Fibroblast of villous mesenchyme (primary cell): Measurements from ENCODE around the gene ACOX3. TPM values are rescaled to one million over a fixed set of nuclear protein-coding genes. Genes with fewer than 3 reads are reported as not detected.

Experiments
- DNase-seq: peaks from one replicate; pipeline ENCODE4 v3.0.0-alpha.2; 2010; ENCODE audit warnings: low read depth
- H3K4me3 ChIP-seq: 2 replicates; pipeline ENCODE4 v1.5.1; 2011; ENCODE audit warnings: low read depth, mild to moderate bottlenecking, low read length
- total RNA-seq: library from RNA; depleted of rRNA; stranded (reverse); fragments of >200 nt; gene quantifications from 2 replicates; pipeline ENCODE4 v1.2.3, GENCODE V29; 2012
- TF ChIP-seq, protein P1 (sequence below): IDR thresholded peaks from 2 replicates; pipeline ENCODE4 v1.5.1; 2012; ENCODE audit warnings: low read depth, mild to moderate bottlenecking, low read length; ENCODE audit not compliant: insufficient read depth

ACOX3 gene
- total RNA-seq, 1 donor: 26.8 TPM

- TF ChIP-seq, protein P1, sequence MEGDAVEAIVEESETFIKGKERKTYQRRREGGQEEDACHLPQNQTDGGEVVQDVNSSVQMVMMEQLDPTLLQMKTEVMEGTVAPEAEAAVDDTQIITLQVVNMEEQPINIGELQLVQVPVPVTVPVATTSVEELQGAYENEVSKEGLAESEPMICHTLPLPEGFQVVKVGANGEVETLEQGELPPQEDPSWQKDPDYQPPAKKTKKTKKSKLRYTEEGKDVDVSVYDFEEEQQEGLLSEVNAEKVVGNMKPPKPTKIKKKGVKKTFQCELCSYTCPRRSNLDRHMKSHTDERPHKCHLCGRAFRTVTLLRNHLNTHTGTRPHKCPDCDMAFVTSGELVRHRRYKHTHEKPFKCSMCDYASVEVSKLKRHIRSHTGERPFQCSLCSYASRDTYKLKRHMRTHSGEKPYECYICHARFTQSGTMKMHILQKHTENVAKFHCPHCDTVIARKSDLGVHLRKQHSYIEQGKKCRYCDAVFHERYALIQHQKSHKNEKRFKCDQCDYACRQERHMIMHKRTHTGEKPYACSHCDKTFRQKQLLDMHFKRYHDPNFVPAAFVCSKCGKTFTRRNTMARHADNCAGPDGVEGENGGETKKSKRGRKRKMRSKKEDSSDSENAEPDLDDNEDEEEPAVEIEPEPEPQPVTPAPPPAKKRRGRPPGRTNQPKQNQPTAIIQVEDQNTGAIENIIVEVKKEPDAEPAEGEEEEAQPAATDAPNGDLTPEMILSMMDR: no peak
- no peak for DNase-seq
- no peak overlapping the region for H3K4me3 ChIP-seq
Measured at GRCh38 chr4:8412288-8412687, 28.2 kb downstream of the ACOX3 start.

GRCh38 chr4:8411351-8412180, 29.0 kb downstream of the ACOX3 start:
- no peak overlapping the region for H3K4me3 ChIP-seq
- TF ChIP-seq, protein P1: no peak
- DNase-seq: no peak

DNA sequence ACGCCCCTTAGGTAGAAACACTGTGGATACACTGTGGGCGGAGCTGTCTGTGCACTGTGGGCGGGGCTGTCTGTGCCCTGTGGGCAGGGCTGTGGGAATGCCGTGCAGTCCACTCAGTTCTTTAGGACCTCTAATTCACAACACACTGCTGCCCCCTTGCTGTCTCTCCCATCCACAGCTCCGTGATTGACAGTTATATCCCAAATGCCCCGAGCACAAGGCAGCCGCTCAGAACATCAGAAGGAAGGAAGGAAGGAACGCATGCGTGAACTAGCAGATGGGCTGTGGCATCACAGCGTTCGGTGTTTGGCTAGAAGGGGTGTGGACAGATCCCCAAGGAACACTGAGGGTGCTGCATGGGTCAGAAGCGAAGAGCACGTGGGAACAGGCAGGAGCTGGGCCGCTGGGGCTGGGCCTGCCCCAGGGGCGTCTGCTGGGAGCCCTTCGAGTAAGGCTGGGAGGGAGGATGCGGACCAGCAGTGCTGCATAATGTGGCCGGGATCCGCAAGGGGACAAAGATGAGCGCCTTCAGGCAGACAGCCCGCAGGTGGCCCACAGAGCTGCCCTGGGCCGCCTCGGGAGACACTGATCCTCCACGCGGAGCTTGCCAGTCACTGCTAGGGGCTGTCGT, 29.8 kb downstream of the ACOX3 start:
- H3K4me3 ChIP-seq: no peak overlapping the region
- DNase-seq: peak; percentile 66
- TF ChIP-seq, protein P1: peak; percentile 44

- no peak overlapping the region for H3K4me3 ChIP-seq
- DNase-seq: no peak
- TF ChIP-seq, protein P1: no peak
Measured at GRCh38 chr4:8410066-8410625, 30.4 kb downstream of the ACOX3 start.

GRCh38 chr4:8409264-8410065, 31.1 kb downstream of the ACOX3 start:
- H3K4me3 ChIP-seq: no peak overlapping the region
- peak; percentile 76 for DNase-seq
- TF ChIP-seq, protein P1: no peak

- H3K4me3 ChIP-seq: no peak overlapping the region
- TF ChIP-seq, protein P1: no peak
- DNase-seq: no peak
Measured at GRCh38 chr4:8407756-8408155, 32.8 kb downstream of the ACOX3 start.
